HG03139 (cell line): ENCODE results near the gene R3HDM2.
"Not testable (repeated sequence)": the region's sequence is repeated elsewhere in the genome, so short reads cannot be mapped to it uniquely, and the experiment has no call there.

ENCODE experiments used
- ATAC-seq: cut with Tn5 transposase; IDR thresholded peaks from one replicate; pipeline ENCODE4 v1.9.1; 2021; ENCODE audit not compliant: unreplicated experiment

Gene R3HDM2

GRCh38 chr12:57336299-57336698 lies 94.5 kb downstream of the R3HDM2 start:
- not testable (repeated sequence) for ATAC-seq

GRCh38 chr12:57334219-57334618 lies 96.6 kb downstream of the R3HDM2 start:
- no peak for ATAC-seq

DNA sequence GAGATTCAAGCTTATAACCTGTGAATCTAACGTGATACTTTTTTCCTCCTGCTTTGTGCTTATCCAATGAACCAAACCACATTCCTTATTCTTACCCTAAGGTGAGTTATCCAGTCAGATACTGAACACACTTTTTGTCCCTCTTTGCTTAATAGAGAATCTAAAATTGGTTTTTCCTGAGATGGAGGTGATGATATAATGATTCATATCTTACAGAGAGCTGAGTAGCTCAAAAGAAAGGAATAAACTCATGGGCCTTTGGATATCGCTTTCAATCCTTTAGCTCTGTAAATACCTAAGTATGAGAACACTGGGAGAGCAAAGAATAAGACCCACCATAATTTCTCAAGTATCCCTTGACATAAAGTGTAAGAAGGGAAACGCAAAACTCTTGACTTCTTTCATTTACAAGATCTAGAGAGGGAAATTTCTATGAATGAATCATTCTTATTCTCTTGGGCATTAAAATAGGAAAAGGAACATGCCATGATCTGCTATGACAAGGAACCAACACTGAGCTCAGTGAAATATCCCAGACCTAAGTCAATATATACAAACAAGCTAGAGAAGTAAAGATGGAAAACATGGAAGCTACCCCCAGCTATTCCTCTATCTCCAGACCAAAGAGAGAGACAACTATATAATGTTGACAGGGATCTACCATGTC lies 98.1 kb downstream of the R3HDM2 start:
- no peak for ATAC-seq

- ATAC-seq = no peak
Measured at GRCh38 chr12:57330992-57331391, 99.9 kb downstream of the R3HDM2 start.

DNA sequence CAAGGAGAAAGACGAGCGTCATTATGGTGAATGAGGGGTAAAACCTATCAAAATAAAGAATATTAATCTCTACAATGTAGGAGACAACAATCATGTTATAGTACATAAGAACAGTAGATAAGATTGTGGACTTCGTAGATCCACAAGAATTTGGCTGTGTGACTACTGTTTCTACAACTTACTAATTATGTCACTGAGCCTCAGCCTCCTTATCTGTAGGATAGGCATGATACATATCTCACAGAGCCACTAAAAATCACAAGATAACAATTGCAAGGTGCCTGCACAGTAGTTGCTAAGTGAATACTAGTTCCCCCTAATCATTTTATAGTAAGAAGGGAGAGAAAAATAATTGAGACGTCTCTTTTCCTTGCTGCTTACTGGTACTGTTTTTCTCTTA lies 101.6 kb downstream of the R3HDM2 start:
- no peak for ATAC-seq

GRCh38 chr12:57325395-57325794 lies 105.4 kb downstream of the R3HDM2 start:
- ATAC-seq = no peak

DNA sequence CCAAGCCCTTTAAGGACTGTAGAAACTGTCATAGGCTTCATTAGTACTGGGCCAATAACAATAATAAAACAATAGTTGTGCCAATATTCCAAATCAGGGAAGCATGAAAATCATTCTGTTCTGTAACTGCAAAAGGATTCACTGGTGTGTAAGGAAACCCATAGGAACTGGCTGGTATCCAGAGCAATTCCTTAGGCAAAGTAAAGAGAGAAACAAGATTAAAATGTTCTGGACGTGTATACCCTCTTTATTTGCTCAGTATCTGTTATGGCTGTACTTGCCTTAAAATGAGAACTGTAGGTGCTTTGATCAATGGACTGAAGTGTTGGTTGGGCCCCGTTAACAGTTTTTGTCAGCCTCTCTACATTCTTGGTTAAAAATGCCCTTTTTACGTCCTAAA lies 107.4 kb downstream of the R3HDM2 start:
- ATAC-seq = no peak

DNA sequence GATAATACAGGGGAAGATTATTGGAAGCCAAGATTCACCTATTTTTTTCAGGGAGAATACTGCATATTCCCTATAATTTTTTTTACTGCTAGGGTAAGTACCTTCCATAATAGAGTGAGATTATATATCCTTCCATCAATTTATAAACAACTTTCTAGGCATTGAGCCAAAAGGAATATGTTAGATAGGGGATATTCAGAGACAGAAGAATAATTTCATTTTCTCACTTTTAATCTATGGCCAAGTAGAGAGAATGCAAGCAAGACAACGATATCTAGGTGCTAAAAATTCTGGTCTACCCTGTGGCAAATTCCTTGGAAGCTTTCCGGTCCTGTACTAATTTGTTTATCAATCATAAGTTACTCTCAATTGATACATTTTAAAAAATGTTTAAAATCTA lies 110.2 kb downstream of the R3HDM2 start:
- ATAC-seq = no peak

- no peak for ATAC-seq
Measured at GRCh38 chr12:57319678-57320469, 111.0 kb downstream of the R3HDM2 start.

- ATAC-seq = no peak
Measured at GRCh38 chr12:57315681-57316080, 115.2 kb downstream of the R3HDM2 start.

DNA sequence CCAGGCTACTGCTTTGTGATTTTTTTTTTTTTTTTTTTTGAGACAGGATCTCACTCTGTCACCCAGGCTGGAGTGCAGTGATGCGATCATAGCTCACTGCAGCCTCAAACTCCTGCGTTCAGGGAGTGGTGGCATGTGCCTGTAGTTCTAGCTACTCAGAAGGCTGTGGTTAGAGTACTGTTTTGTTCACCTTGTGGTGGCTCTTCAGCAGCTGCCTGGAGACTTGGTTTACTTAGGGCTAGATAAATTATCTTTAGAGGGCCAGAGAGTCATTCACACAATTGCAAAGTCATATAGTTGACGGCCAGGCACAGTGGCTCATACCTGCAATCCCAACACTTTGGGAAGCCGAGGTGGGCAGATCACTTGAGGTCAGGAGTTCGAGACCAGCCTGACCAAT lies 118.6 kb downstream of the R3HDM2 start:
- ATAC-seq = not testable (repeated sequence)

DNA sequence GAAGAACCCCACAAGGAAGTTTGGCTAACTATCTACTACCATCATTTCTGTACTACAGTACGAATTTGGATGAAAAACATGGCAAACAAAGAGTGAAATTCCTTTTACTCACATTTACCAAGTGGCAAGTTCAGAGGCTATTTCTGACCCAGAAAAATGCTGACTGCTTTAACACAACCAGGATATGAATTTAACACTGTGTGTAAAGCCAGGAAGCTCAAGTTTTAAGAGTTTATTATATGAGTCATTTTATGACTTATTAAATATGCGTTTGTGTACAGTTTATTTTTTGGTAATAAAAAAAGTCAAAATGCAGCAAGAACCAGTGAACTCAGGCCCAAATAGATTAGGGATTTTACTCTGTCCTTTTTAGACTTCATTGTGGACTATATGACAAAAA lies 121.4 kb downstream of the R3HDM2 start:
- no peak for ATAC-seq

DNA sequence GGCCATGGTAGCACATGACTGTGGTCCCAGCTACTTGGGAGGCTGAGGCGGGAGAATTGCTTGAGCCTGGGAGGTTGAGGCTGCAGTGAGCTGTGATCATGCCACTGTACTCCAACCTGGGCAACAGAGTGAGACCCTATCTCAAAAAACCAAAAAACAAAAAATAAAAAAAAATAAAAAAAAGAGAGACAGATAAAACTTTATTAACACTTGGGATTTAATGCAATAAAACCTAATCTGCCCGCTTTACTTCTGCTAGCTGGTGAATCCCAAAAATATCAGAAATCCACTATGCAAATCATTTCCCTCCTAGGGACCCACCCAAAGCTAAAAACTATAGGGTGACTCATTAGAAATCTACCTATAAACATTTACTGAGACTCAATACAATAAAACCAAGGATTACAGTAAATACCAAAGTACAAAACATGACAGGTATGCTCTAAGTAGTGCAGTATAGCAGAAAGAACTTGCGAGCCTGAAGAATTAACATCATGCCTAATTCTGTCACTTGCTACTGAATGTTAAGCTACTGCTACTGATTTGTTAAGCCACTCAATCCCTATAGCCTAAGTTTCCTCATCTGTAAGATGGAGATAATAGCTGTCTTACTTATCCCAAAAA lies 129.8 kb downstream of the R3HDM2 start:
- ATAC-seq = no peak

DNA sequence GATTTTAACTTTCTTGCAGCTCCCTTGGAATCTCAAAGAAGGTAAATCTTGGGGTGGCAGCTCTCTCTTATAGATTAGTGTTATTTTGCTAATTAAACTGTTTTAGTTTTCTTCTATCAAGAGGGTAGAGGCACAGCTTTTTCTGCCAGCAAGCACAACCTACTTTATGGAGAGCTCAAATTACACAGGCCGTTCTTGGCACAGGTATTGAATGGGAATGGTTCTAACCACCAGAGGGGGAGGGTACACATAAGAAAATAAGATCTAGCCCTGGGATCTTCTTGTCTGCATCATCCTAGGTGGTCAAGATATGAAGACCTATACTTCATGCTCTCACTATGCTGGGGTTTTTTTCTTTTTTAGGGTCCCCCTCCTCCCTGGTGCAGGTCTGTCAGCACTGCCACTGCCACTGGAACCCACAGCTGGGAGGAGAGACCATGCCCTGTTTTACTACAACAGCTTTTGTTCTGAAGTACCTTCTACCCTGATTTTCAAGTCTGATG lies 131.3 kb downstream of the R3HDM2 start:
- ATAC-seq = no peak

GRCh38 chr12:57296291-57296690 lies 134.6 kb downstream of the R3HDM2 start:
- ATAC-seq = no peak

DNA sequence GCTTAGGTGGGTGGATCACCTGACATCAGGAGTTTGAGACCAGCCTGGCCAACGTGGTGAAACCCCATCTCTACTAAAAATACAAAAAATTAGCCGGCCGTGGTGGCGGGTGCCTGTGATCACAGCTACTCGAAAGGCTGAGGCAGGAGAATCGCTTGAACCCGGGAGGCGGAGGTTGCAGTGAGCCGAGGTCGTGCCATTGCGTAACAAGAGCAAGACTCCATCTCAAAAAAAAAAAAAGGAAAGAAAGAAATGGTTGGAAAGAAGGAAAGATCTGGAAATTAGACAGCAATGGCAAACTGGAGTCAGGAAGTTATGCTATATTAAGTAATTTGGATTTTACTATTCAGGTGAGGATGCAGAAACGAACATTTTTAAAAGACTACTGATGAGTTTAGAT lies 148.8 kb downstream of the R3HDM2 start:
- ATAC-seq = not testable (repeated sequence)

GRCh38 chr12:57280211-57281062 lies 150.4 kb downstream of the R3HDM2 start:
- peak; percentile 92 for ATAC-seq

DNA sequence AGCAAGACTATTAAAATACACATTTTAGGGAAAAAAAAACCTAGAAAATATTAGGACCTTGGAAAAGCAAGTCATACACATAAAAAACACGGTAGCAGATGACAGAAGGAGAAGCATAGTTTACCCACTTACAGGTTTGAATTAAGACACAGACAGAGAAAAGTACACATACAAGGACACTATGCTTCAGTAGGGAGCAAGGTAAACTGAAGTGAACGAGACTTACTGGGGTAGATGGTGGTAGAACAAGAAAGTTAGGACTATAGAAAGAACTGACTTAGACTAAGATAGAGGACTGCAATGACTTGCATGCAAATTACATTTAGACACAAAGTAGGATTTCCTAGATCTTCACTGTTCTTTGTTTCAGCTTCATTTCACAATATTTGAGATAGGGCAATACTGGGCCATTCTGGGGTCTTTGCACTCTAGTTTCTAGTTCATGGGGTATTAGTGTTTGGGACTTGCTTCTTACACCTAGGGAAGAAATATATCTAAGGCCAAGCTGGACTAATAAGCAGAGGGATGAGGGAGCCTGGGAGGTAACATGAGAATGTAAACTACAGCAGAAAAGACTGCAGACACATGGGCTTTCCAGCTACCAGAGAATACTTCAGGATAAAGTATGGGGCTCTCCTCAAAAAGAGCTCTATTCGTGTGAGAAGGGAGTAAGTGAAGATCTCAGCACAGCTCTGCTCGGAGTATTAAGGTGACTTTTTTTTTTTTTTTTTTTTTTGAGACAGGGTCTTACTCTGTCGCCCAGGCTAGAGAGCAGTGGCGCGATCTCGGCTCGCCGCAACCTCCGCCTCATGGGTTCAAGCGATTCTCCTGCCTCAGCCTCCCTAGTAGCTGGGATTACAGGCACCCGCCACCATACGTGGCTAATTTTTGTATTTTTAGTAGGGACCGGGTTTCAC lies 152.1 kb downstream of the R3HDM2 start:
- ATAC-seq = no peak

DNA sequence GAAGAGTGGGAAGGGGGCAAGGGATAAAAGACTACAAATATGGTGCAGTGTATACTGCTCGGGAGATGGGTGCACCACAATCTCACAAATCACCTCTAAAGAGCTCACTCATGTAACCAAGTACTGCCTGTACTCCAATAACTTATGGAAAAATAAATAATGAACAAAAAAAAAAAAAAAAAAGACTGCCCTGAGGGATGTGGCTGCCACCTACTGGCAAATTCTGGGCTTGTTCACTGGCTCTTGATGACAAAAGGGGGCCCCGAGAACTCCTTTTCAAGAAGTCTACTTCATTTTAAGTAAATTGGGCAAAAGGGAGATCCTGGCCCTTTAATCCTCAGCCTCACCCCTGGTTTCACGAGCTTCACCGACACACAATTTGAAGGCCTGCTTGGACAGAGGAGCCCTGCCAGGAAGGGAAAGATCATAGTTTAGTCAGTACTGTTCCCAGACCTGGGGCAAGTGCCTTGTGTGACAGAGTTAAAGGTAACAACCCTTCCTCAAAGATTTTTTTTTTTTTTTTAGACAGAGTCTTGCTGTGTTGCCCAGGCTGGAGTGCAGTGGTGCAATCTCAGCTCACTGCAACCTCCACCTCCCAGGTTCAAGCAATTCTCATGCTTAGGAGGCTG lies 153.8 kb downstream of the R3HDM2 start:
- no peak for ATAC-seq
